HL-60 (cell line): ENCODE data around the gene FBXO21.

Experiments
- DNase-seq, 2 experiments: peaks; one replicate each; pipeline ENCODE4 v3.0.0-alpha.2; 2010 to 2020; ENCODE audit warnings: low read depth in 1 of 2, low spot score in 1 of 2
- H3K27ac ChIP-seq: fragments of 250-450 bp; sonication (Bioruptor Pico); replicated peaks from 2 replicates; pipeline ENCODE4 v1.5.1; 2020; ENCODE audit warnings: mild to moderate bottlenecking, moderate library complexity
- H3K27me3 ChIP-seq: fragments of 250-450 bp; sonication (Bioruptor Pico); 2 replicates; pipeline ENCODE4 v1.5.1; 2021; ENCODE audit warnings: mild to moderate bottlenecking, moderate library complexity; ENCODE audit not compliant: insufficient read depth, poor library complexity, severe bottlenecking
- H3K4me3 ChIP-seq: replicated peaks from 2 replicates; pipeline ENCODE4 v1.5.1; 2011; ENCODE audit warnings: mild to moderate bottlenecking, control low read depth, low read length; ENCODE audit not compliant: insufficient read depth
- CTCF ChIP-seq: IDR thresholded peaks from one replicate; pipeline ENCODE4 v1.5.1; 2011; ENCODE audit warnings: low read length, control low read depth, inconsistent platforms; ENCODE audit not compliant: insufficient read depth
- GABPA ChIP-seq: IDR thresholded peaks from 2 replicates; pipeline ENCODE4 v1.6.1; 2012; ENCODE audit warnings: low read depth
- POLR2AphosphoS5 ChIP-seq: IDR thresholded peaks from 2 replicates; pipeline ENCODE4 v1.6.1; 2012; ENCODE audit warnings: low read depth
- REST ChIP-seq: IDR thresholded peaks from 2 replicates; pipeline ENCODE4 v1.6.1; 2012; ENCODE audit warnings: low read depth; ENCODE audit not compliant: insufficient replicate concordance
- SPI1 ChIP-seq: IDR thresholded peaks from 2 replicates; pipeline ENCODE4 v1.6.1; 2012; ENCODE audit warnings: low read depth, mild to moderate bottlenecking, borderline replicate concordance

FBXO21 gene

GRCh38 chr12:117151403-117152031 lies 38.8 kb downstream of the FBXO21 start:
- Histone ChIP-seq H3K27ac (no peak overlapping the region), H3K4me3 (no peak overlapping the region), H3K27me3 (no peaks in the 10 kb centered on the region)
- no peak for DNase-seq
- TF ChIP-seq POLR2AphosphoS5, result no peak
- TF ChIP-seq GABPA, result no peak
- no peak for TF ChIP-seq REST
- TF ChIP-seq CTCF, result no peak
- TF ChIP-seq SPI1, result no peak

GRCh38 chr12:117149431-117149830 lies 40.8 kb downstream of the FBXO21 start:
- Histone ChIP-seq H3K27me3 (no peaks in the 10 kb centered on the region), H3K27ac (no peak overlapping the region), H3K4me3 (no peak overlapping the region)
- TF ChIP-seq REST (no peak), CTCF (no peak), POLR2AphosphoS5 (no peak), SPI1 (no peak), GABPA (no peak)
- no peak for DNase-seq

- H3K27me3 ChIP-seq, result no peaks in the 10 kb centered on the region
- no peak overlapping the region for H3K4me3 ChIP-seq
- H3K27ac ChIP-seq, result no peak overlapping the region
- DNase-seq, result no peak
- TF ChIP-seq GABPA, result no peak
- no peak for TF ChIP-seq SPI1
- no peak for TF ChIP-seq CTCF
- TF ChIP-seq POLR2AphosphoS5, result no peak
- TF ChIP-seq REST, result no peak
Observed at GRCh38 chr12:117148642-117149041, 41.6 kb downstream of the FBXO21 start.
